NCI-H524 (cell line): ENCODE data around the gene PIK3C2G.

Source experiments
- DNase-seq, 2 experiments: peaks; one replicate each; lab custom pipeline; 2025; lab: John Stamatoyannopoulos, UW

The PIK3C2G gene

DNA sequence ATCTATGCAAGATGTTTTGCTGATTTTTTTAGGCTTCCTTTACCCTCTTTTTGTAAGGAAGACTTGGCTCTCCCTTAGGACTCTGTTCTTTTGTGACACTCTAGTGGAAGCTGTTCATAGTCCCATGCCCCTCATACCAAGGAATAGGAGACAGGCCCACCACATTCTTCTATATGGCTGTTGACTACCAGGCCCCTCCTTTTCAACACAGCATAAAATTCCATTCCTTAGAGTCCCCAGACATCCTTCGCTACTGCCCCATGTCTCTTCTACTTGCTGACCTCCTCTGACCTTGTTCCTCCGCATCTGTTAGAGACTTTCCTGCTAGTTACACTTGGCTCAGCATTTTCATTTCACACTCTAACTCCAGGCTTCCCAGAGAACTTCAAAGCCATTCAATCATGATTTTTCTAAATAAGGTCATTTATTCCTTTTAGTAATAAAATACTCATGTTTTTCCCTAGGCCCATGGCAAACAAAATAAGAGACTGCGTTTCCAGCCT is 9.7 kb downstream of the PIK3C2G start:
- DNase-seq: no peak

DNA sequence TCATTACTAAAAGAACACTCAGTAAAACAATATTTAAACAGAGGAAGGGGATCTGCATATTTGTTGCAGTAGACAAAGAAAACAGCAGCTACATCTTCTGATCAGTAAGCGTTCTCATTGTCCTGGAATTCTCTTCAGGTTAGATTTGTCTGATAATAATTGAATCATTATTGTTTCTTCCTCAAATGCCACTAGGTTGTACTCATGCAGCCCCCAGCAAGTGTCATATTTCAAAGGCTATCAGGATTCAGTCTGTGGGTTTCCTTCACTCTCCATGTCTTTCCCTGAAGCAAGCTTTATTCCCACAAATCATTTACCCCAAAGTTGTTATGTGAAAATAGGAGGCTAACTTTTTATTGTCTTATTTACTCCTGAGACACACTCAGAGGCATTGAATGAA is 14.7 kb downstream of the PIK3C2G start:
- no peak for DNase-seq

DNA sequence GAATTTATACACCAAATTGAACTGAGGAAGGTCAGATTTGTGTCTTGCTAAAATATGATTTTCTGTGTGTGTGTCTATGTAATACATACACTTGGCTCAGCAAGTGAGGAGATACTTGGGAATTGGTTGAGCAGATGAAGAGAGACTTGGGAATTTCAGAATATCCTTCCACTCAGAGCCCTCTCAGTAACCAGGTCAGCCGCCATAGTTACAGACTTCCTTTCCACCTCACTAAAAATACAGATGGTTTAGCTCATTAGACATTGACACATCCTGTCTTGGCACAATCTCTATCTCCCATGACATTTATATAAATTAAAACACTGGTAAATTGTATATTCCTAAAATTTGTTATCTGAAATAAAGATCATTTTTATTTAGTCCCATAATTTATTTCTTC is 15.9 kb downstream of the PIK3C2G start:
- DNase-seq: no peak

DNA sequence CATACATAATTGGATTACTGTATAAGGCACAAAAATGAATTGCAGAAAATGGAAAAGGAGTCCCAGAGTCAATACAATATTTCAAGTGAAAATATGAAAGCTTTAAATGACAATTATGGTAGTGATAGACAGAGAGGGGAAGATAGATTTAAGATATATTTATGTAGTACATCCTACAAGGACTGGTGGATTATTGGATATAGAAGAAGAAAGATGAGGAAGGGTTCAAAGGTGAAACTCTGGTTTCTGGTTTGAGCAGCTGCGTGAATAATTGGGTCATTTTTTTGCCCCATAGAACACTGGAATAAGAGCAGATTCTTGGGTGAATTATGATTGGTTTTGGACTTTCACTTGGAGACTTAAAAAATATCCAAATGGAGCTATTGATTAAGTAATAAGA is 19.4 kb downstream of the PIK3C2G start:
- DNase-seq: no peak

DNA sequence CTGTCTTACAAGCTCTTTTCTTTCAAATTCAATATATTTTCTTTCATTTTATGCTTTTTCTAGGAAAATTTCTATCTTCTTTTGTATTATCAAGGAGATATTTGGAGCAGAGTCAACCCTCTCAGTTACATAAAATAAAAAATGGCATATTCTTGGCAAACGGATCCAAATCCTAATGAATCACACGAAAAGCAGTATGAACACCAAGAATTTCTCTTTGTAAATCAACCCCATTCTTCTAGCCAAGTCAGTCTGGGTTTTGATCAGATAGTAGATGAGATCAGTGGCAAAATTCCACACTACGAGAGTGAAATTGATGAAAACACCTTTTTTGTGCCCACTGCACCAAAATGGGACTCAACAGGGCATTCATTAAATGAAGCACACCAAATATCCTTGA is 20.6 kb downstream of the PIK3C2G start:
- DNase-seq: no peak

DNA sequence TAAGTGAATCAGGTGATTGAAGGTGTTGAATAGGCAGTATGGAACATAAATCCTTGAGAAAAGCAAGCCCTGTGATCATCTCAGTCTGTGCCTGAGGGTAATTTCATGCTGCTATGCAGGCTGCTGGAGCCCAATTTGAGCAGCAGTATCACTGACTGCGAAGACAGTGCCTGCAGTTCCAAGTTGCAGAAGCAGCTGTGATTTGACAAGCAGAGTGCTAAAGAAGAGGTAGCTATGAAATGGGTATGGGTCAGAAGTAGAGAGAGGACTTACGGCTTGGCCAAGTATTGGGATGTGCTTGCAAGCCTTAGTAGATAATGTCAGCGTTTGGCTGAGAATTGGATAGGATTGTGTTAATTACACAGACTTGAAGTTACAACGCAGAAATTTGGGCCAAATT is 22.5 kb downstream of the PIK3C2G start:
- no peak for DNase-seq

GRCh38 chr12:18284386-18284785 is 23.1 kb downstream of the PIK3C2G start:
- no peak for DNase-seq

DNA sequence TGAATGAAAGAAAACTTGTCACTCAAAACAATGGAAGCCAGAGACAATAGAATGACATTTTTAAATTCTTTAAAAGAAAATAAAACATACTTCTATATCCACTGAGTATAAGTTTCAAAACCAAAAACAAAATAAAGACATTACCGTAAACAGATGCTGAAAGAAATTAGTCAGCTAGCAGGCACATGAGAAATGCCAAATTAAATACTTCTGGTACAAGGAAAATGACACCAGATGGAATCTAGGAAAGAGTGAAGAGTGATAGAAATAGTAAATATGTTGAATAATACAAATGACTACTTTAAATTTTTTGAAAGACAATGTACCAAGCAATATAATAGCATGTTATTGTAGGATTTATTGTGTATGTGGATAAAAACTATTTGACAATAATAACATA is 23.8 kb downstream of the PIK3C2G start:
- no peak for DNase-seq

DNA sequence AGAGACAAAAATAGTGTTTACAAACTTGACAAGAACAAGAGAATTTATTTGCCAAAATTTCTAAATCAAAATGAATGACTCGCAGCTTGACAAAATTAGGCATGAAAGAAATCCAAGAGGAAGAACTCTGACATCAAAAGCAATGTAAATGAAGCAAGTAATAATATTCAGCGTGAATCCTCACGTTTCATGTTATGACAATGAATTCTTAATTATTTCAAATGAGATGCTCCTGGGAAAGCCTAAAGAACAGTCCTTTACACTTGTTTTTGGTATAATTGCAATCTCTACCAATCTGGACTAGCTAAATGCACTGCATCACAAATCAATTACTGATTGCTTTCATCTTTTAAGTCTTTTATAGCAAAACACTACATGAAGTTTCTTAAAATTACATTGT is 29.1 kb downstream of the PIK3C2G start:
- DNase-seq: no peak

DNA sequence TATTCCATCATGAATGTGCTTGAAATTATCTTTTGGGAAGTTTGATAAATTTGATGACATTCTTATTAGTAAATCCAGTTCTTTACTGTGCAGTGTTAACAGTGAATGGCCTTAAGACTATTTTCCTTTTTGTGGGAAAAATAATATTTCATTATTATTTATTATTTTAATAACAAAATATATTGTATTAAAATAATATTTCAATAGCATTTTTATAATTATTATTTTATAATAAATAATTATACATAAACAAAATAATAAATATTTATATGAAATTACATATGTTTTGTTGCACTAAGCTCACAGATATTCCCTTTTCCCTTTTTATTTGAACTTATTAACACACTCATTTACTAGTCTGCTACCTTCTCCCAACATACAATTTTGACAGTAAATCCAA is 33.6 kb downstream of the PIK3C2G start:
- no peak for DNase-seq

DNA sequence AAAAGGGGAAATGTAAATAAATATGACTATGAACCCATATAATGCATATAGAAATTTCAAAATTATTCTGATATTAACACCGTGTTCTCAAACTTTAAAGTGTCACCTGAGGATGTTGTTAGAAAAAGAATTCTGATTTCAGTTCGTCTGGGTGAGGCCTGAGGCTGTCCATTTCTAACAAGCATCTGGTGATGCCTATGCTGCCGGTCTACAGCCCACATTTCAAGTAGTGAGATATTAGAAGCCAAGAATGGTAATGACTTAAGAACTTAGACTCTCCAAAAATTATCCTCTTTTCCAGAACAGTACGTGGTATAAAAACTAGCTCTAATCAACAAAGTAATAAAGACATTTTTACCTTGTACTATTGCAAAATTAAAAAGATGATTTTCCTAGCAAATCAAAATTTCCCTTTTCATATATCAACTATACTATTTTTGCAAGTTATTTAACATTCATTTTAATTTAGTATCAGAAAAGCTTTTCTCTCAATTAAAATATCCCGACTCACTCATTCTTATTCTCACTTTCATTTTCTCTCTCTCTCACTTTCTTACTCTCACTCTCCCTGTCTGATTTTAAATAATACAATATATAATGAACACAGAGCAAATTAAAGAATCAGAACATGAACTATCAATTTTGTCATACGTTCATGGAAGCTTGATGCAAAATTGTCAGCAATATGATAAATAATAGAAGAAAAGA is 35.0 kb downstream of the PIK3C2G start:
- no peak for DNase-seq

GRCh38 chr12:18296909-18297280 is 35.6 kb downstream of the PIK3C2G start:
- DNase-seq: no peak

- DNase-seq: no peak
Observed at GRCh38 chr12:18297902-18298301, 36.6 kb downstream of the PIK3C2G start.

- DNase-seq: no peak
Observed at GRCh38 chr12:18302809-18303430, 41.6 kb downstream of the PIK3C2G start.

- DNase-seq: no peak
Observed at GRCh38 chr12:18304609-18305008, 43.3 kb downstream of the PIK3C2G start.

DNA sequence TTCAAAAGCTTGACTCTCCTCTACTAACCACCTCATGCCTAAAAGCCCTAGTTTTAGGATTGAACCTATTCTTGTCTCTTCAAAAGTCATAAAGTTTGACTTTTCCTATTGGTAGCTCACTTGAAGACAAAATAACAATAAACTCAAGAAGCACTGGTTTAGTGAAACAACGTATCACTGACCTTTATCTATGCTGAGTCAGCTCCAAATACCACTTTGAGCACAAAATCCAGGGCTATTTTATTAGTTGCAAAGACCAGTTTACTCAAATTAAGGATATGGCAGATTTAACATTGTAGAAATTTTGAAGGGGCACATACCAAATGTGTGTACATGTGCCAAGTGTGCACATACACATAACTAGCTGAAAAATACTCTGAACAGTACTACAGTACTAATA is 45.0 kb downstream of the PIK3C2G start:
- DNase-seq: no peak

- no peak for DNase-seq
Observed at GRCh38 chr12:18313306-18313705, 52.0 kb downstream of the PIK3C2G start.

GRCh38 chr12:18320036-18320617 is 58.8 kb downstream of the PIK3C2G start:
- peak; percentile 1 to 54 for DNase-seq

DNA sequence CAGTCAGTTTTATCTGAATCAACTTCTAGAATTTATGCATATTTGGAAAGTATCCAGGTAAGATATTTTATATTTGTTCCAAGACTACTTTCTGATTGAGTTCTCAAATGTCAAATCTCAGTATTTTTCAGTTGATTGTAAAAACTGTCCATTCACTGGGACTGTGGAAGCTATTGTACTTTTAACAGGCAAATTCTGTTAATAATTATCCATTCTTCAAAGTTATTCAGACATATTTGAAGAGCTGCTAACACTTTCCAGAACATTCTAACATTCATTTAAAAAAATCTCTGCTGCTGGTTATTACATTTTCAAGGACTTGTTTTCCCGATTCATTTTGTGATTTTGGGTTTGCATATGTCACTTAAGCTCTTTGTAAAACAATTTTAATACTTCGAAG is 59.7 kb downstream of the PIK3C2G start:
- DNase-seq: no peak

- no peak for DNase-seq
Observed at GRCh38 chr12:18323159-18323558, 61.8 kb downstream of the PIK3C2G start.

- no peak for DNase-seq
Observed at GRCh38 chr12:18327036-18327435, 65.7 kb downstream of the PIK3C2G start.

DNA sequence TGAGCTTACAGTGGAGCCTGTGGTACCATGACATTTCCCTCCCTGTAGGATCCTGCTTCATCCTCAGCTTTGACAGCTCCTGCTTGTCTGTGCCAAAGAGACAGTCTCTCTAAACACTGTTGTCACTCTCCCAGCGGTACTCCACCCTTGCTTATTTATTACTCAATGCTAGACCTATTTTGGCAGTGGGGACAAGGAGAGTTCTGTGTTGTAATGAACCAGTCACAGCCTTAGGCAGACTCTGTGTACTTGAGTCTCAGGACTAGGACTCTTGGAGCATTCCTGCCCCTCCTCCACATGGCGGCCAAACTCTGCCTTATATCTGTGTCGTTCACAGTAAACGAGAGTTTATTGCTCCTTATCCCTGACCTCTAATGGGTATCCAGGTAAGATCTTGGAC is 70.9 kb downstream of the PIK3C2G start:
- no peak for DNase-seq

DNA sequence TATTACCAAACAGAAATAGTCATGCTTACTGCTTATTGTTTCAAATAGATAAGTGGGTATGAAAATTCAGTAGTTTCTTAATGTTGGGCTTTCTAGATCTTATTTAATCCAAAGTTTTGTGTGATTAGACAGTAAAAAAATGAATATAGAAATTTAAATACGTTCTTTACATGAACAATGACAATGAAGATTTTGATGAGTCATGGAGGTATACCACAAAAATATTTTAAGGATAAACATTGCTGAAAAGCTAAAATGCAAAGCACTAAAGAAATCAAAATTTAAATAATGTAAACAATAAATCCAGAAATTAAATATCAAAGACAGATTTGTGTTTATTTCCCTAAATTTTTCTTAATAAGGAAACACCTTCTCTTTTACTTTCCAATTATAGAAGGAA is 78.3 kb downstream of the PIK3C2G start:
- no peak for DNase-seq

- no peak for DNase-seq
Observed at GRCh38 chr12:18340186-18340585, 78.9 kb downstream of the PIK3C2G start.
